Lung (tissue), 12 donors: ENCODE data around the gene NDUFA13. TPM values are rescaled to one million over a fixed set of nuclear protein-coding genes. Genes with fewer than 3 reads are reported as not detected.

ENCODE experiments used
- ATAC-seq: fragments of 200-7000 bp; cut with Tn5 transposase; one replicate; pipeline ENCODE4 v1.9.1; 2020; ENCODE audit warnings: moderate number of reproducible peaks; ENCODE audit not compliant: insufficient read depth, low FRiP score
- DNase-seq, 3 donors: peaks; one replicate each; pipeline ENCODE4 v3.0.0-alpha.2; 2013 to 2017
- H3K27ac ChIP-seq, 2 donors: one replicate each; pipeline ENCODE4 v1.5.1; 2013; ENCODE audit warnings: mild to moderate bottlenecking in 2 of 2, moderate library complexity in 2 of 2, control low read depth in 1 of 2, inconsistent platforms in 1 of 2, low read depth in 1 of 2, low read length in 1 of 2
- H3K27me3 ChIP-seq, 3 donors: one replicate each; pipeline ENCODE4 v1.5.1; 2013; ENCODE audit warnings: low read length in 2 of 3; ENCODE audit not compliant: control insufficient read depth in 3 of 3, insufficient read depth in 3 of 3
- H3K36me3 ChIP-seq, 4 donors: one replicate each; pipeline ENCODE4 v1.5.1; 2013; ENCODE audit warnings: low read length in 4 of 4, mild to moderate bottlenecking in 1 of 4, moderate library complexity in 1 of 4; ENCODE audit not compliant: control insufficient read depth in 4 of 4, insufficient read depth in 4 of 4
- H3K4me1 ChIP-seq, 5 donors: one replicate each; pipeline ENCODE4 v1.5.1; 2013; ENCODE audit warnings: low read length in 5 of 5, mild to moderate bottlenecking in 2 of 5, moderate library complexity in 1 of 5; ENCODE audit not compliant: control insufficient read depth in 5 of 5, insufficient read depth in 5 of 5
- H3K4me3 ChIP-seq: one replicate; pipeline ENCODE4 v1.5.1; 2013; ENCODE audit warnings: mild to moderate bottlenecking, control low read depth, moderate library complexity
- H3K9ac ChIP-seq, 2 donors: one replicate each; pipeline ENCODE4 v1.5.1; 2013; ENCODE audit warnings: low read length in 2 of 2, control low read depth in 1 of 2; ENCODE audit not compliant: insufficient read depth in 1 of 2
- H3K9me3 ChIP-seq, 4 donors: one replicate each; pipeline ENCODE4 v1.5.1; 2013; ENCODE audit warnings: low read length in 3 of 4, mild to moderate bottlenecking in 1 of 4, moderate library complexity in 1 of 4; ENCODE audit not compliant: control insufficient read depth in 4 of 4, insufficient read depth in 3 of 4
- CTCF ChIP-seq: IDR thresholded peaks from 2 replicates; pipeline ENCODE4 v1.5.1; 2012; ENCODE audit warnings: mild to moderate bottlenecking; ENCODE audit errors: control extremely low read depth, extremely low read depth
- WGBS, 2 donors: extraction: QIAGEN DNeasy Blood & Tissue Kit; methylation state at CpG; one replicate each; pipeline ENCODE4 v1.1.7; 2013; 5-methylcytosine and 5-hydroxymethylcytosine counted together
- polyA plus RNA-seq, 2 donors: library from polyadenylated mRNA; stranded (reverse); fragments of 200-250 nt; gene quantifications; one replicate each; pipeline ENCODE4 v1.2.1, GENCODE V29; 2013
- total RNA-seq, 2 donors: library from RNA; depleted of rRNA in 1 of 2; stranded (reverse); fragments of >200 nt in 1 of 2; gene quantifications; one replicate each; pipeline ENCODE4 v1.2.1, GENCODE V29; 2014 to 2021
- donor health status: control.
- donor health status: control.
- donor health status: Bipolar disorder and iron deficiency.
- donor health status: healthy.
- donor health status: DM: yes; HTN: yes; CAD: no.

Gene NDUFA13
- total and polyA plus RNA-seq, 4 donors, result 63.7 to 360 (median 311) TPM

- Histone ChIP-seq H3K4me3 (no peak overlapping the region), H3K9ac (no peak overlapping the region), H3K9me3 (no peaks in the 10 kb centered on the region), H3K36me3 (peaks cover 13 to 81% (median 44%) of the 10 kb centered on the region in 4 donors), H3K27me3 (no peaks in the 10 kb centered on the region), H3K4me1 (no peaks in the 10 kb centered on the region), H3K27ac (no peak overlapping the region)
- TF ChIP-seq CTCF, result no peak
- ATAC-seq (peak; percentile 49), DNase-seq (peak in 1 of 3 donors; percentile 46)
- 76 to 89% methylated on average over 18 of the region's 18 CpGs for WGBS, 2 donors
Measured at GRCh38 chr19:19502808-19503602, 13.0 kb upstream of the NDUFA13 start.

- Histone ChIP-seq H3K27me3 (no peaks in the 10 kb centered on the region), H3K36me3 (peaks cover 13 to 61% (median 36%) of the 10 kb centered on the region in 4 donors), H3K9me3 (no peaks in the 10 kb centered on the region), H3K4me1 (no peaks in the 10 kb centered on the region), H3K9ac (no peak overlapping the region), H3K27ac (no peak overlapping the region), H3K4me3 (no peak overlapping the region)
- DNase-seq, result no peak
- no peak for TF ChIP-seq CTCF
- 93 to 95% methylated on average over 23 of the region's 23 CpGs for WGBS, 2 donors
- ATAC-seq, result no peak
Measured at GRCh38 chr19:19504754-19505668, 11.0 kb upstream of the NDUFA13 start.

GRCh38 chr19:19505669-19506326, 10.2 kb upstream of the NDUFA13 start:
- WGBS, 2 donors, result 93 to 96% methylated on average over 25 to 27 of the region's 27 CpGs
- no peak overlapping the region for H3K4me3 ChIP-seq
- H3K4me1 ChIP-seq, result no peaks in the 10 kb centered on the region
- H3K27ac ChIP-seq, result no peak overlapping the region
- H3K36me3 ChIP-seq, result peaks cover 13 to 53% (median 32%) of the 10 kb centered on the region in 4 donors
- ATAC-seq (no peak), DNase-seq (no peak)
- no peaks in the 10 kb centered on the region for H3K9me3 ChIP-seq
- no peak overlapping the region for H3K9ac ChIP-seq
- no peaks in the 10 kb centered on the region for H3K27me3 ChIP-seq
- TF ChIP-seq CTCF, result no peak
